GM18951 (cell line): ENCODE results near the gene ARL4D.
"Not testable (repeated sequence)": the region's sequence is repeated elsewhere in the genome, so short reads cannot be mapped to it uniquely, and the experiment has no call there.

Source experiments
- POLR2A ChIP-seq: IDR thresholded peaks from 4 replicates; pipeline ENCODE4 v1.6.1; 2011; ENCODE audit warnings: mild to moderate bottlenecking; ENCODE audit not compliant: insufficient read length, insufficient read depth; ENCODE audit errors: extremely low read depth
- in situ Hi-C: fragments of 300-500 bp; cut with MboI; formaldehyde crosslinking; loops from one replicate; pipeline ENCODE4 v1.12.0; 2022; ENCODE audit warnings: low sequenced_read_pairs, mixed read lengths, inconsistent platforms; ENCODE audit not compliant: unreplicated experiment

Gene ARL4D

DNA sequence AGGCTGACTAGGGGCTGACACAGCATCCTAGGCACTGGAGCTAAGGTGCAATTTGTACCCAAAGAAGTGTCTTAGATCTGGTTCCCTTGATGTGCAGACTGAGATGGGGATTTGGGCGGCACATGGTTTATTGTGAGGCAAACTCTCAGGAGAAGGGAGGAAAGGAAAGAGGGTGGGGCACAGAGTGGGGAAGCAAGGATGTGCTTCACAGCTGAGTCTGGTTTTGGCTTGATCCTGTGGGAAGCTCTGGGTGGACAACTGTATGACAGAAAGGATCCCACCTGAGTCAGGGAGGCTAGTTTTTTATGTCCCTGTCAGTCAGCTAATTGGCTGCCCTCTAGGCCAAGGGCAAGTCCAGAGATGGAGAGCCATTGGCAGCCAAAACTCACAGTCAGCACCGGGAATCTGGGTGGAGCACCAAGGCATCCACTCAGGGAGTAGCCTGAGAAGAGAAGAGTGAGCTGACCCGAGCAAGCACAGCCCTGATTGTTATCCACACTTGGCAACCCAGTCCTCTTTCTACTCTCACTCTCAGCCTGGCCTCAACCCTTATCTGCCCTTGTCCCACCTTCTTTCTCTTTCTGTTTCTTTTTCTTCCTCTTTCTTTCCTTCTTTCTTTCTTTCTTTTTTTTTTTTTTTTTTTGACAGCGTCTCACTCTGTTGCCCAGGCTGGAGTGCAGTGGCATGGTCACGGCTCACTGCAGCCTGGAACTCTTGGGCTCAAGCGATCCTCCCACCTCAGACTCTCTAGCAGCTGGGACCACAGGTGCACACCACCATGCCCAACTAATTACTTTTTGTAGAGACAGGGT is 12.0 kb downstream of the ARL4D start:
- in situ Hi-C loops: no loop called here
- TF ChIP-seq POLR2A: no peak

DNA sequence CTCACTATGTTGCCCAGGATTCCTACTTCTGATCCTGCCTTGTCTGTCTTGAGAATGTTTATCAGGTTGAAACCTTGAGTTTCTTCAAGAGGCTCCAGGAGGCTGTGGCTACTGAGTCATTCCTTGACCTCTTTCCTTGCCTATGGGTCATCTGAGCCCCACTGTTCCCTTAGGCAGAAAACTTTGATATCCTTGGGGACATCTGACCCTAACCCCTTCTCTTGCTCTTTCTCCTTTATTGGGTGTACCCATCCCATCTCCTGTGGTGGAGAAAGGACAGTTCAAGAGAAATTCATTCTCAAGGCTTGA is 12.5 kb downstream of the ARL4D start:
- in situ Hi-C loops: no loop called here
- no peak for TF ChIP-seq POLR2A

DNA sequence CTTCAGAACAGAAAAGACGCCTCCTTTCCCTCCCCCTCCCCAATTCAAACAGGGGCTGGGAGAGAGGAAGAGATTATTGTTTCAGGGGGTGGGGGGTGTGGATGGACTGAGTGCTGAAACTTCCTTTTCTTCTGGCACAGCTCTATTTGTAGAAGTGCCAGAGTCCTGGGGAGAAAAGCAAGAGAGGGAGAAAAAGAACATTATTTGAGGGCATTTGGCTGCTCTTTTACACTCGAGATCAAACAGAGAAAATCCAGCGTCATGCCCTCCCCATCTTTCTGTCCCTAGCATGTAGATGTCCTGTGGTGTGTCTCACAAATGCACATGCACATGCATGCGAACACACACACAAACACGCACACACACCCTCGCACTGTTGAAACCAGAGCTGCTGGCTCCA is 13.0 kb downstream of the ARL4D start:
- in situ Hi-C loops: no loop called here
- no peak for TF ChIP-seq POLR2A

DNA sequence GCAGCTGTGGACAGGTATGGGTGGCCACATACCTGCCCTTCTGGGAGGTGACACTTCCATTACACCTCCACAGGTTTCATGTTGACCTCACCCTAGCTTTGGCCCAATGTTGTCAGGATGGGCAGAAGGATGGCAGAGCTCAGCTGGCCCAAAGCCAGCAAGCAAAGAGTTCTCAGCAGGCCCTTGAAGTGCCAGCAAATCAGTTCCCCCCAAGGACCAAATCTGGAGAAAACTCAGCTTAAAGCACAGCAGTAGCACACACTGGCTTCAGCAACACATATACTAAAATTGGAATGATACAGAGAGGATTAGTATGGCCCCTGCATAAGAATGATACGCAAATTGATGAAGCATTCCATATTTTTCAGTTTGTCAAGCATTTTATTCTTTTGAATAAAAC is 13.4 kb downstream of the ARL4D start:
- in situ Hi-C loops: no loop called here
- no peak for TF ChIP-seq POLR2A

DNA sequence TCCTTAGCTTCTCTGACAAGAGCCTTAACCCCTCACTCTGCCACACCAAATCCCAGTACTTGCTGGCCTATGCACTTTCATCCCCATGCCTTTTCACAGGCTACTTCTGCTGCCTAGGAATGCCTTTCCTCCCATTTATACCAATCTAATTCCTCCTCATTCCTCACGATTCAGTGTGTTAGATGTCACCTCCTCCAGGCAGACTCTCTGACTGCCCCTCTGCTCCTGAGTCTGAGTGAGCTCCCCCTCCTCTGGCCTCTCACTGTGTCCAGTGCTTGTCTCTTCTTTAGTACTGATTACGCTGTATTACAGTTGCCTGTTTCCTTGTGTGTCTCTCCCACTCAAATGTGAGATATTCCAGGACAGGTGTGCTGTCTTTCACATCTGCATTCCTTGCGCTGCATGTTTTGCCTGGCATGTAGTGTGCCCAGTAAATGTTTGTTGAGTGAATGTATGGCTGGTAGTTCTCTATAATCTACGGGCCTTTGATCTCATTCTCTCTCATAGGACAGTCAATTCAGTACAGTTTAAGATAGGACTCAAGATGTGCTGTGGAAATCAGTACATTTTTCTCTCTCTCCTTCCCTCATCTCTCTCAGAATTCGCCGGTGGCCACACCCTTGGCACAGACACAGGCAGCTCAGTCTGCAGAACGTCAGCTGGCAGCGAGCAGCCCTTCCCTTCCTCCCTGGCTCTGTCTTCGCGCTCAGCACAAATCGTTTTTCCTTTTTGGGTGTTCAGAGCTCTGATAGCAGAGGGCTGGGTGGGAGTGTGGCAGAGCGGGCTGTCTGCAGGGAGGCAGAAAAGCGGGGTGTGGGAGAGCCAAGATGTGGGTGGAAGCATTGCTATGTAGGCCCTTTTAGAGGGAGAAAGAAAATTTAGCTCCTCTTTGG is 18.5 kb downstream of the ARL4D start:
- TF ChIP-seq POLR2A: no peak

DNA sequence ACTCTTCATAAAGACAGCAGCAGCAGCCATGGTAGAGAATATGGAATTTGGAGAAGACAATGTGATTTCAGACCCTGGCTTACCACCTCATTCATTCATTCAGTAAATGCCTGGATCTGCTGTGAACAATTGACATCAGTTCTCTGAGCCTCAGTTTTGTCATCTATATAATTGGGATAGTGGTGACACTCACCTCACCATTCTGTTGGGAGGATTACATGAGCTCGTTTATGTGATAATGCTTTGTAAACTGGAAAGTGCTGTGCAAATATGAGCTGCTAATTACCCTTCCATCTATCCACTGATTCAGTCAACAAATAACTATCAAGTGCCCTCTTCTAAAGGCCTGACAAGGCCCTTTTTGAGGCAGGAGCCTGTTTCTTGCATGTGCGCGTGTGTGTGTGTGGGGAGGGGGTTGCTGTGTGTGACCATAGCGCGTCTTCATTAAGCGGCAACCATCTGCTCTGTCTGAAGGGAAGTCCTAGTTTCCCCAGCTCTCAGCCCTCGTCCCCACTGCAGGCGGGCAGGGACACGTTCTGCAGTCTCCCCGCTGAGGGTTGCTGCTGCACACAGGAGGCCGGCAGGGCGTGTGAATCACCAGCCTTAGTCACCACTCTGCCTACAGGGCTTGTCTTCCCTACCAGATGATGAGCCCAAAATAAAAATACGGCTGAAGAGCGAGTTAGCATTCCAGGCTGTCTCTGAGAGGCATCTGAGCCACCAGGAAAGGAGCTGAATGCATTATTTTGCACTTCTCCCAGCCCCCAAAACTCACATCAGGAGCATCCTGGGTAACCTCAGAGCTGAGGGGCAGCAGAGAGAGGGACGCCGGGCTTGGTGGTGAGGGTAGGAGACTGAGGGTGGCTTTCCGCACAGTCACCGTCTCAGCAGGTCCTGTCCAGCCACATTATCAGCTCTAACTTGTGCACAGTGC is 19.9 kb downstream of the ARL4D start:
- no peak for TF ChIP-seq POLR2A
- in situ Hi-C loops: no loop called here

More for the DNA sequence above, 18.5 kb downstream of the ARL4D start:
- in situ Hi-C loops: no loop called here

DNA sequence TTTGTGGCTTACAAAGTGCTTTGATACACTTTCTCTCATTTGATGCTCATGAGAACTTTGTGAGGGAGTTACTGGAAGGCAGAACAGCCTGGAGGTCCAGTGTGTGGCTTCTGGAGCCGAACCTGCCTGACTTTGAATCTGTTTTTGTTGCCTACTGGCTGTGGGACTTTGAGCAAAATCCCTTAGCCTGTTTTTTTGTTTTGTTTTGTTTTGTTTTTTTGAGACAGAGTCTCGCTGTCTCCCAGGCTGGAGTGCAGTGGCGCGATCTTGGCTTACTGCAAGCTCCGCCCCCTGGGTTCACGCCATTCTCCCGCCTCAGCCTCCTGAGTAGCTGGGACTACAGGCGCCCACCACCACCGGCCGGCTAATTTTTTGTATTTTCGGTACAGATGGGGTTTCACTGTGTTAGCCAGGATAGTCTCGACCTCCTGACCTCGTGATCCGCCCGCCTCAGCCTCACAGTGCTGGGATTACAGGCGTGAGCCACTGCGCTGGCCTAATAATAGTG is 20.6 kb downstream of the ARL4D start:
- in situ Hi-C loops: not testable (repeated sequence)

DNA sequence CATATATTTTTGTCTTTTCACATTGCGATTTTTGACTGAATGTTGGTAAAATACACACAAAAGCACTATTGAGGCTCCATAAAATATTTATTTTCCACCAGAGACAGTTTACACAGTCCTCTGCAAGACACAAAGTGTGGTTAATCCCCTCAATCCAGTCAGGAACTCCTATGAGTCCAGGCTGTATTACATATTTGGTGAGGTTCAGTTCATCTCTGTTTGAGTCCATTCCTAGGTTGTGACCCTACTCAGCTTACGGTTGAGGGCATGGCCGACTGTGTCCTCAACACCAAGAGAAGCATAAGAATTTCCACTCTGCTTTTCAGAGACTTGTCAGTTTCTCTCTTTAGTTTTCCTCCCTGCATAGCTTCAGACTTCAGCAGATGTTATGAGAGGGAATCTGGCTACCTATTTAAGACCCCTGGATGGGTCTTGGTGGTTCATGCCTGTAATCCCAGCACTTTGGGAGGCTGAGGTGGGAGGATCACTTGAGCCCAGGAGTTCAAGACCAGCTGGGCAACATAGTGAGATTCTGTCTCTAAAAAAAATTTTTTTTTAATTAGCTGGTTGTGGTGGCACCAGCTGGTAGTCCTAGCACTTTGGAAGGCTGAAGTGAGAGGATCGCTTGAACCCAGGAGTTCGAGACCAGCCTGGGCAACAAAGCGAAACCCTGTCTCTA is 25.1 kb downstream of the ARL4D start:
- in situ Hi-C loops: no loop called here
- no peak for TF ChIP-seq POLR2A

DNA sequence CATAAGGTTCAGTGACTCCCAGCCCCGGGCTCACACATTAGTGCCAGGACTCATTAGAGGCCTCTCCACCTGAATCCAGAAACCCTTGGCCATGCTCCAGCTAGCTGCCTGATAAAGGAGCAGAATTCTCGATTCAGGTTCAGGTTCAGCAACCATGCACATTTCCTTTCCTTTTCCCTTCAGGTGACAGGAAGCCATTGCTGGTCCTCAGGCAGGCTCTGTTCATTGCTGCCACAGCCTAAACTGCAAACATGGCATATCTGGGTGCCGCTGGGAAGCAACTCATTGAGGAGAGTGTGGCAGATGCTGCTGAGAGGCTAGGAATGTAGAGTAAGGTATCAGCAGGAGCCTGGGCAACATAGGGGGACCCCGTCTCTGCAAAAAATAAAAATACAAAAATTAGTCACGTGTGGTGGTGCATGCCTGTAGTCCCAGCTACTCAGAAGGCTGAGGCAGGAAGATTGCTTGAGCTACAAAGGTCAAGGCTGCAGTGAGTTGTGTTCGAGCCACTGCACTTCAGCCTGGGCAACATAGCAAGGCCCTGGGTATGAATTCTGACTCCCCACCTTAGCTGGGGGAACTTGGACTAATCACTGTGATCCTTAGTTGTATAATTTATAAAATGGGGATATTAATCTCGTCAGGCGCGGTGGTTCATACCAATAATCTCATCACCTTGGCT is 28.7 kb downstream of the ARL4D start:
- no peak for TF ChIP-seq POLR2A
- in situ Hi-C loops: no loop called here

DNA sequence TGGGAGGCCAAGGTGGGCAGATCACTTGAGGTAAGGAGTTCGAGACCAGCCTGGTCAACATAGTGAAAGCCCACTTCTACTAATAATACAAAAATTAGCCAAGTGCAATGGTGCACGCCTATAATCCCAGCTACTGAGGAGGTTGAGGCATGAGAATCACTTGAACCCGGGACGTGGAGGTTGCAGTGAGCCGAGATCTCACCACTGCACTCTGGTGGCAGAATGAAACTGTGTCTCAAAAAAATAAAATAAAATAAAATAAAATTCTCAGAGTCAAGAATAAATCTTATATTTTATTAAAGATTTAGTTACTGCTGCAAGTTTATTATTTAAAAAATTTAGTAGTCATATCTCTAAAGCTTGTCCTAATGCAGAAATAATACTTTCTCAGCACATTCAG is 29.7 kb downstream of the ARL4D start:
- in situ Hi-C loops: no loop called here
- no peak for TF ChIP-seq POLR2A

DNA sequence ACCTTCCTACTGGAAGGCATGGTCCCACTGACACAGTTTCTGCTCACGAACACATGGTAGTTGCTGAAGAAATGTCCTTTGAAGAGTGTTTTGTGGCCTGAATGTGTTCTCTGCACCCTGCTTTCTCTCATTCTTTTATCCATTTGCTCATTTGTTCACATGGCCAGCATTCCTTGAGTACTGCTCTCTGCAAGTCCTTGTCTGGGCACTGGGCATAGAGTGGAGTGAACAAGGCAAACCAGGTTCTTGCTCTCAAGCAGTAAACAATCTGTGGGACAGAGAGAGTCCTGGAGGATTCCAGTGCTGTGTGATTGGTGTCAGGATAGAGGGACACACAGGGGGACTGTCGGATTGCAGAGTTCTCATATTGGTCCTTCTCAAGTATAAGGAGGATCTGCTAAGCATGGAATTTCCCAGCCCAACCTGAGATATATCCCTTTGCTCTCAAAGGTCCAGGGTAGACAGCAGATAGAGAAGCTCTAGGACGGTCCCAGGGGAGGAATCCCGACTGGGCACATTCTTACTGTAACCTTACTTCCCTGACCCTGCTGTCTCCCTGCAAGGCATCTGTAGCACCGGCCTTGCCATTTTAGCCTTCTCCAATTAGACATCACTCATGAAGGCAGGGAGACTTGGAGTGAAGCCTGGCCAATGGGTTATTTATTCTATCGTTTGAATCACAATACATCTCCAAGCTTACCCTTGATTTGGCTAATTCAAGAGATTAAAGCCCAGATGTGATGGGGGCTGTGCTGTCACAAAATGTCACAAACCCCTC is 32.3 kb downstream of the ARL4D start:
- no peak for TF ChIP-seq POLR2A
- in situ Hi-C loops: no loop called here
